Activated T-helper 17 cell treated with anti-CD3 and anti-CD28 coated beads, Interleukin-2, amount 50 U/mL, for 72 hours (primary cell): ENCODE measurements around the gene TMSB10. TPM values are rescaled to one million over a fixed set of nuclear protein-coding genes. Genes with fewer than 3 reads are reported as not detected.
A peak's percentile ranks its signal among the peaks of the same experiment; 100 is the strongest.

ENCODE experiments used
- ATAC-seq: fragments of 150-1000 bp; cut with Tn5 transposase; replicated peaks from 2 replicates; pipeline ENCODE4 v1.10.0; 2021; ENCODE audit warnings: mild to moderate bottlenecking, moderate library complexity
- H3K27ac Mint-ChIP-seq: one replicate; pipeline ENCODE4 v1.8.0; 2022; ENCODE audit warnings: mixed read lengths
- H3K27me3 Mint-ChIP-seq: one replicate; pipeline ENCODE4 v1.8.0; 2022; ENCODE audit warnings: mixed read lengths
- H3K36me3 Mint-ChIP-seq: one replicate; pipeline ENCODE4 v1.8.0; 2022; ENCODE audit warnings: low read depth, mild to moderate bottlenecking, mixed read lengths
- H3K4me1 Mint-ChIP-seq: one replicate; pipeline ENCODE4 v1.8.0; 2022; ENCODE audit warnings: mixed read lengths
- H3K4me3 Mint-ChIP-seq: one replicate; pipeline ENCODE4 v1.8.0; 2022; ENCODE audit warnings: mild to moderate bottlenecking, mixed read lengths
- H3K9me3 Mint-ChIP-seq: one replicate; pipeline ENCODE4 v1.8.0; 2022; ENCODE audit warnings: mixed read lengths
- total RNA-seq, 2 donors: library from RNA; stranded (reverse); gene quantifications; one replicate each; pipeline ENCODE4 v1.2.3, GENCODE V29; 2022

The TMSB10 gene
- total RNA-seq, 2 donors from 2014 or later = 2,616 to 3,068 TPM

DNA sequence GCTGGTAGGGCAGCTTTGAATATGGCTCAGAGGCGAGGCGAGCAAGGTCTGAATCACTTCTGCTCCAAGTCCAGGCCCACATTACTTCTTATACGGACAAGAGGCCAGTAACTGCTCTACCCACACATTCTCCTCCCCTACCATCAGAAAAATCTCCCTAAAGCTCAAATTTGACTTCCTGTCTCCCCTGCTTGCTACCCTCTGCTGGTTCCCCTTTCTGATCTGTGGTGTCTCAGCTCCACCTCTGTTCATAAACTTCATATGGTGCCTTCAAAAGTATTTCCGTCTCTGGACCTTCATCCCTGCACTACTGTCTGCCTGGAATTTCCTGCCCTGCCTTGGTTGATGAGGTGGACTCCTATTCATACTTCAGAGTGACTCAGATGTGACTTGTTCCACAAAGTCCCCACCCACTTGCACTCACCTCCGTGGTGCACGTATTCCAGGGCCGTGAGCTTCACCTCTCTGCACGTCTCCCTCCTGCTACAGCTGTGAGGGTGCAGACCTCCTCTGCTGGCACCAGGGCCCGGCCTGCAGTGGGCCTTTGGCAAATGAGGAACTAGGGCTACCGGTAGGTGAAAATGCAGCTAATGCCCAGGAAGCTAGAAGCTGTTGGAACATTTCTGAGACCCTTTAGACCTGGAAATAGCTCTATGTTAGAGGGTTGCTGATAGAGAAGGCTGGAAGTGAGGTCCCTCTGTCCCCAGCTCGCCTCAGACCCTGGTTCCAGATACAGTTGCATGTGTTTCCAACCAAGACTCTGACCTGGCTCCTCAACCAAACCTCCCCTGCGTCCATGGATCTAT lies 41.0 kb downstream of the TMSB10 start:
- ATAC-seq = peak; percentile 85
- peaks cover 36% of the 10 kb centered on the region for H3K4me1 Mint-ChIP-seq
- peaks cover 43% of the 10 kb centered on the region for H3K36me3 Mint-ChIP-seq
- no peaks in the 10 kb centered on the region for H3K27me3 Mint-ChIP-seq
- H3K9me3 Mint-ChIP-seq = no peaks in the 10 kb centered on the region
- H3K27ac Mint-ChIP-seq = peak overlapping the region; percentile 95
- H3K4me3 Mint-ChIP-seq = peak overlapping the region; percentile 85

GRCh38 chr2:84947010-84947593 lies 41.6 kb downstream of the TMSB10 start:
- Mint-ChIP-seq H3K27me3 (no peaks in the 10 kb centered on the region), H3K9me3 (no peaks in the 10 kb centered on the region), H3K4me1 (peaks cover 36% of the 10 kb centered on the region), H3K4me3 (peak overlapping the region; percentile 85), H3K27ac (peak overlapping the region; percentile 95), H3K36me3 (peaks cover 43% of the 10 kb centered on the region)
- no peak for ATAC-seq

DNA sequence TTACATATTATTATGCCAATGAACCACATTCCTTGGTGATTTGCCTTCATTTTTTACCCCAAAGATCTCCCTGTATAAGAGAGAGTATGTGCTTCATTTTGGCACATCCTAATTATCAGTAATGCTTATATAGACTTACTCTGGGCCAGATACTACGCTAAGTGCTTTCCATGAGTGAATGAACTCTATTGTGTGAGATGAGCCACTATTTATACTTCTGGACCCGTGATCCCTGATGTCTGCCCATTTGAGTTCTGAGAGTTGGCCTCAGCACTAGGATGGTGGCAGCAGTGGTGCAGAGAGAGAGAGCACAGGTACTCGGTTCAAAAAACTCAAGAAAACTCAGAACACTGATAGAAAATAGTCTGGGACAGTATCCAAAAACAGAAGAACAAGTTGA lies 48.1 kb downstream of the TMSB10 start:
- Mint-ChIP-seq H3K4me3 (no peak overlapping the region), H3K27me3 (no peaks in the 10 kb centered on the region), H3K9me3 (no peaks in the 10 kb centered on the region), H3K27ac (peak overlapping the region; percentile 14), H3K4me1 (peaks cover 11% of the 10 kb centered on the region), H3K36me3 (no peaks in the 10 kb centered on the region)
- no peak for ATAC-seq

GRCh38 chr2:84954329-84954728 lies 48.9 kb downstream of the TMSB10 start:
- Mint-ChIP-seq H3K9me3 (no peaks in the 10 kb centered on the region), H3K36me3 (peaks cover 6% of the 10 kb centered on the region), H3K27me3 (no peaks in the 10 kb centered on the region), H3K4me3 (no peak overlapping the region), H3K27ac (peak overlapping the region; percentile 30), H3K4me1 (peaks cover 14% of the 10 kb centered on the region)
- no peak for ATAC-seq

Other genes starting within 250 kb of the TMSB10 start
- 10 to 100 TPM; 28.6 to 32.3 TPM for gene TRABD2A, start 24.6 kb upstream of the TMSB10 start, total RNA-seq
- 100 to 1,000 TPM in 1 of 2 donors, 10 to 100 TPM in 1; 77.3 to 108 TPM for gene KCMF1, start 65.5 kb downstream of the TMSB10 start, total RNA-seq
- not detected for gene TCF7L1, start 227.7 kb downstream of the TMSB10 start, total RNA-seq